Measurements from ENCODE around the gene OTOP1.

- TF ChIP-seq SUZ12 (IDR thresholded peaks at IDR 0.05): no peak
- TF ChIP-seq SP1 (IDR thresholded peaks at IDR 0.05): no peak
- TF ChIP-seq FOXM1 (IDR thresholded peaks at IDR 0.05; ENCODE audit: borderline replicate concordance): no peak
- no peak for TF ChIP-seq CTBP1 (IDR thresholded peaks at IDR 0.05; ENCODE audit: borderline replicate concordance)
Measured at GRCh38 chr4:4271912-4272311, 45.2 kb upstream of the OTOP1 start.
